ENCODE measurements around the gene SRCAP. TPM values are rescaled to one million over a fixed set of nuclear protein-coding genes. Genes with fewer than 3 reads are reported as not detected.
"Not testable (repeated sequence)": the region's sequence is repeated elsewhere in the genome, so short reads cannot be mapped to it uniquely, and the experiment has no call there.

Gene SRCAP
- total RNA-seq, 6 experiments from 2014 or later, result 43.4 to 48.1 (median 45.9) TPM

- Mint-ChIP-seq H3K27me3 (ENCODE audit: insufficient read depth) (peaks cover 8% of the 10 kb centered on the region; the same call in 1 of the 2 replicates), H3K9me3 (no peaks in the 10 kb centered on the region), H3K4me3 (no peak overlapping the region), H3K36me3 (ENCODE audit: low read depth) (no peaks in the 10 kb centered on the region), H3K4me1 (ENCODE audit: low read depth) (no peaks in the 10 kb centered on the region), H3K27ac (no peak overlapping the region)
- TF ChIP-seq CTCF (IDR thresholded peaks at IDR 0.05), result no peak
- no peak for DNase-seq
Observed at GRCh38 chr16:30680326-30680725, 18.6 kb upstream of the SRCAP start.

GRCh38 chr16:30688701-30689100, 10.3 kb upstream of the SRCAP start:
- Mint-ChIP-seq H3K36me3 (ENCODE audit: low read depth) (no peaks in the 10 kb centered on the region), H3K4me3 (no peak overlapping the region), H3K27ac (no peak overlapping the region), H3K9me3 (no peaks in the 10 kb centered on the region), H3K4me1 (ENCODE audit: low read depth) (peaks cover 10% of the 10 kb centered on the region), H3K27me3 (ENCODE audit: insufficient read depth) (peaks cover 2% of the 10 kb centered on the region)
- TF ChIP-seq CTCF (IDR thresholded peaks at IDR 0.05), result no peak
- DNase-seq, result no peak

DNA sequence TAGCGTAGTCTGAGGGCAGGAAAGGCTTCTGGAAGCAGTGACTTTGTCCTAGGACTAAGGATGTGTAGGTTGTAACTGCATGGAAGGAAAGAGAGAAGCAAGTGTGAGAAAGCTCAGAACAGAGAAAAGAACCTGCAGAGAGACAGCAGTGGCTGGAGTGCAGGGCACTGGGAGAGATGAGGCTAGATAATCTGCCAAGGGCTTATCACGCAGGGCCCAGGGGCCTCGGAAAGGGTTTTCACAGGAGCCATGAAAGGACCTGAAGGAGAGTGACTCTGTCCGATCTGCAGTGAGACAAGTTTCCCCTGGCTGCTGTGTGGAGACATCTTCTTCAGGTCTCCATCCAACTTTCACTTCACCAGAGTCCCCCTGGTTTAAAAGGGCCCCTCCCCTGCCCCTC, 7.1 kb upstream of the SRCAP start:
- Mint-ChIP-seq H3K27me3 (ENCODE audit: insufficient read depth) (no peaks in the 10 kb centered on the region; the same call in none of the 2 replicates), H3K36me3 (ENCODE audit: low read depth) (no peaks in the 10 kb centered on the region), H3K27ac (no peak overlapping the region), H3K4me3 (no peak overlapping the region), H3K9me3 (no peaks in the 10 kb centered on the region), H3K4me1 (ENCODE audit: low read depth) (peaks cover 20% of the 10 kb centered on the region)
- TF ChIP-seq CTCF (IDR thresholded peaks at IDR 0.05), result no peak
- DNase-seq, result no peak

GRCh38 chr16:30692396-30693064, 6.4 kb upstream of the SRCAP start:
- peaks cover 26% of the 10 kb centered on the region for H3K4me1 Mint-ChIP-seq (ENCODE audit: low read depth)
- no peak overlapping the region for H3K27ac Mint-ChIP-seq
- no peaks in the 10 kb centered on the region for H3K36me3 Mint-ChIP-seq (ENCODE audit: low read depth)
- TF ChIP-seq CTCF (IDR thresholded peaks at IDR 0.05), result no peak
- no peaks in the 10 kb centered on the region; the same call in none of the 2 replicates for H3K27me3 Mint-ChIP-seq (ENCODE audit: insufficient read depth)
- H3K4me3 Mint-ChIP-seq, result no peak overlapping the region
- DNase-seq, result no peak
- no peaks in the 10 kb centered on the region for H3K9me3 Mint-ChIP-seq

DNA sequence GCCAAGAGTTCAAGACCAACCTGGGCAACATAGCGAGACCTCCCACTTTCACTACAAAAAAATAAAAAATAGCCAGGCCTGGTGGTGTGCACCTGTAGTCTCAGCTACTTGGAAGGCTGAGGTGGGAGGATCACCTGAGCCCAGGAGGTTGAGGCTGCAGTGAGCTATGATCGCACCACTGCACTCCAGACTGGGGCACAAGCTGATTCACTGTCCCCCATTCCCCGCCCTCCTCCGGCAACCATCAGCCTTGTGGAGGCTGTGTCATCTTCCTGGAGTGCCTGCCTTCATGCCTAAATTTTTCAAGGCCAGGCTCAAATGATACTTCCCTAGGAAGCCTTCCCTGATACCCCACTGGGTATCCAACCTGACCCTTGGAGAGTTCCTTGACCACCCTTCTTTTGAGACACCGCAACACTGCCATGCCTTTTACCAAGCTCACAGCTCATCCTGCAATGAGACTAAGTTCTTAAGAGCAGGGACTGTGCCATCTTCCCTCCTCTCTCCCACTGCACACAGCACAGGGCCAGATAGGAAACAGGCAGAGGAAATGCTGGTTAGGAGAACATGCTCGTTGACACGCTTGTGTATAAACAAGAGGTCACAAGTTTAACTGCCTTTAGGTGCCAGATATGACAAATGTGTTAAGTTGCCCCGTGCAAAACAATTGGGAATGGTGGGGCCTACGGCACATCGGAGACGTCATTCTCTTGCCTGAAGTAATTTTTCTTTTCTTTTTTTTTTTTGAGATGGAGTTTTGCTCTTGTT, 3.9 kb upstream of the SRCAP start:
- no peak for DNase-seq
- H3K27me3 Mint-ChIP-seq (ENCODE audit: insufficient read depth), result peaks cover 2% of the 10 kb centered on the region

GRCh38 chr16:30696646-30697045, 2.3 kb upstream of the SRCAP start:
- not testable (repeated sequence) for H3K4me3 Mint-ChIP-seq; H3K27ac Mint-ChIP-seq; H3K9me3 Mint-ChIP-seq; H3K27me3 Mint-ChIP-seq (ENCODE audit: insufficient read depth); DNase-seq
- Mint-ChIP-seq H3K4me1 (ENCODE audit: low read depth) (peaks cover 47% of the 10 kb centered on the region), H3K36me3 (ENCODE audit: low read depth) (peaks cover 14% of the 10 kb centered on the region)

More for the DNA sequence above, 3.9 kb upstream of the SRCAP start:
- no peak overlapping the region for H3K27ac Mint-ChIP-seq
- H3K9me3 Mint-ChIP-seq, result no peaks in the 10 kb centered on the region
- TF ChIP-seq CTCF (IDR thresholded peaks at IDR 0.05), result no peak
- peaks cover 38% of the 10 kb centered on the region for H3K4me1 Mint-ChIP-seq (ENCODE audit: low read depth)
- H3K4me3 Mint-ChIP-seq, result no peak overlapping the region
- H3K36me3 Mint-ChIP-seq (ENCODE audit: low read depth), result peaks cover 10% of the 10 kb centered on the region
